WTC11 (cell line): ENCODE data around the gene CRB2.

Source experiments
- CBFB ChIP-seq: sonication (generic); formaldehyde crosslinking; IDR thresholded peaks from 2 replicates; pipeline ENCODE4 v1.8.1; 2022; ENCODE audit warnings: mild to moderate bottlenecking, low read depth, missing genetic modification reagents
- CTCF ChIP-seq: fragments of 200-600 bp; IDR thresholded peaks from 2 replicates; pipeline ENCODE4 v1.8.0; 2022; ENCODE audit warnings: antibody characterized with exemption
- E2F5 ChIP-seq: sonication (generic); formaldehyde crosslinking; IDR thresholded peaks from 2 replicates; pipeline ENCODE4 v1.8.1; 2022; ENCODE audit warnings: mild to moderate bottlenecking, moderate library complexity, missing genetic modification reagents
- ESRRA ChIP-seq: sonication (generic); formaldehyde crosslinking; IDR thresholded peaks from 2 replicates; pipeline ENCODE4 v1.8.1; 2022; ENCODE audit warnings: mild to moderate bottlenecking, missing genetic modification reagents, borderline replicate concordance
- ETV6 ChIP-seq: sonication (generic); formaldehyde crosslinking; IDR thresholded peaks from 2 replicates; pipeline ENCODE4 v1.8.1; 2022; ENCODE audit warnings: mild to moderate bottlenecking, missing genetic modification reagents
- FOXJ3 ChIP-seq: sonication (generic); formaldehyde crosslinking; IDR thresholded peaks from 2 replicates; pipeline ENCODE4 v1.9.0; 2021; ENCODE audit warnings: missing genetic modification reagents, mild to moderate bottlenecking, borderline replicate concordance
- FOXK1 ChIP-seq: sonication (generic); formaldehyde crosslinking; IDR thresholded peaks from 2 replicates; pipeline ENCODE4 v1.8.0; 2022; ENCODE audit warnings: mild to moderate bottlenecking, moderate library complexity, missing genetic modification reagents
- FOXP4 ChIP-seq: sonication (generic); formaldehyde crosslinking; IDR thresholded peaks from 2 replicates; pipeline ENCODE4 v1.8.0; 2022; ENCODE audit warnings: mild to moderate bottlenecking, missing genetic modification reagents
- MYBL2 ChIP-seq: sonication (generic); formaldehyde crosslinking; IDR thresholded peaks from 2 replicates; pipeline ENCODE4 v1.8.1; 2023; ENCODE audit warnings: mild to moderate bottlenecking, moderate library complexity, missing genetic modification reagents
- SMAD4 ChIP-seq: sonication (generic); formaldehyde crosslinking; IDR thresholded peaks from 2 replicates; pipeline ENCODE4 v1.8.0; 2022; ENCODE audit warnings: mild to moderate bottlenecking, missing genetic modification reagents
- STAT6 ChIP-seq: sonication (generic); formaldehyde crosslinking; conservative IDR thresholded peaks from 2 replicates; pipeline ENCODE4 v1.8.1; 2023; ENCODE audit warnings: mild to moderate bottlenecking, low read depth, missing genetic modification reagents, moderate library complexity
- USF2 ChIP-seq: sonication (generic); formaldehyde crosslinking; IDR thresholded peaks from 2 replicates; pipeline ENCODE4 v1.8.1; 2023; ENCODE audit warnings: mild to moderate bottlenecking, missing genetic modification reagents, moderate library complexity
- ZNF281 ChIP-seq: sonication (generic); formaldehyde crosslinking; IDR thresholded peaks from 2 replicates; pipeline ENCODE4 v1.8.0; 2023; ENCODE audit warnings: mild to moderate bottlenecking, missing genetic modification reagents

- TF ChIP-seq CTCF (no peak), ESRRA (CRISPR knock-in tag) (no peak), USF2 (CRISPR knock-in tag) (no peak), MYBL2 (no peak), E2F5 (CRISPR knock-in tag) (no peak), STAT6 (CRISPR knock-in tag) (no peak), ZNF281 (no peak), ETV6 (CRISPR knock-in tag) (no peak), FOXP4 (CRISPR knock-in tag) (no peak), SMAD4 (CRISPR knock-in tag) (no peak), CBFB (CRISPR knock-in tag) (no peak), FOXK1 (CRISPR knock-in tag) (no peak), FOXJ3 (no peak)
Measured at GRCh38 chr9:123421186-123421585, 65.2 kb downstream of the CRB2 start.
